GM21529 (cell line): ENCODE measurements around the gene FGF12.

ENCODE experiments used
- ATAC-seq: cut with Tn5 transposase; IDR thresholded peaks from one replicate; pipeline ENCODE4 v1.9.1; 2021; ENCODE audit not compliant: unreplicated experiment

Gene FGF12

GRCh38 chr3:192419312-192419711 lies 308.0 kb downstream of the FGF12 start:
- ATAC-seq, result no peak

DNA sequence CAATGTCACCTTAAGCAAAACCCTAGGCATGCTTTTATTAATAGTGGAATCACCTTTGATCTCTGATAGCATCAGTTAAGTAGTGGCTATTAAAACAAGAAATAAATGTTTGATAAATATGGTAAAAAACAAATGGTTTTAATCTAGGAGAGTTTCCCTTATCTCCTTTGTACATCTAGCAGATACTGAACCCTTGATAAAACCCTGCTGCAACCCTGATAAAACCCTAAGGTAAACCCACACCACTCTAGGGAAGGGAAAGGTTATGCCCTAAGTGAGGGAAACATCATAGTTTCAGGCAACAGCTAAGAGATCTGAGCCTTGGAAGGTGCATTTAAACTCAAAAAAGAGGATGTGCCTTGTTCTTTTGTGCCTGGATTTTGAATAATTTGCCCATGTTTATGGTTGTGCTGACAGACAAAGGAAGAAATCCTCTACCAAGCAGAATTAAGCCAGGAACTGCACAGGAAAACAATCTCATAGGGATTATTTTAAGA lies 309.7 kb downstream of the FGF12 start:
- no peak for ATAC-seq

GRCh38 chr3:192417017-192417416 lies 310.3 kb downstream of the FGF12 start:
- ATAC-seq, result no peak

GRCh38 chr3:192413461-192413860 lies 313.9 kb downstream of the FGF12 start:
- no peak for ATAC-seq

DNA sequence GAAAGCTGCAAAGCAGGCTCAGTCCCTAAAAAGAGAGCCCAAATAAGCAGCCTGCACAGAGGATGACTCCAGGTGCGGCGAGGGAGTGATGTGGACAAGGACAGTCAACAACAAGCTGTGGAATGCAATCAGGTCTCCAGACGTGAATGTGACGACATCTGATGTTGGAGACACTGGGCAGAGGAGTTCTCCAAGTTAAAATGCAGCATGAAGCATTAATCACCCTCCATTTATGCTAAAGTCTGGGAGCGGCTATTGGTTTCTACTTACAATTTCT lies 316.7 kb downstream of the FGF12 start:
- no peak for ATAC-seq

- no peak for ATAC-seq
Observed at GRCh38 chr3:192409838-192410683, 317.3 kb downstream of the FGF12 start.

DNA sequence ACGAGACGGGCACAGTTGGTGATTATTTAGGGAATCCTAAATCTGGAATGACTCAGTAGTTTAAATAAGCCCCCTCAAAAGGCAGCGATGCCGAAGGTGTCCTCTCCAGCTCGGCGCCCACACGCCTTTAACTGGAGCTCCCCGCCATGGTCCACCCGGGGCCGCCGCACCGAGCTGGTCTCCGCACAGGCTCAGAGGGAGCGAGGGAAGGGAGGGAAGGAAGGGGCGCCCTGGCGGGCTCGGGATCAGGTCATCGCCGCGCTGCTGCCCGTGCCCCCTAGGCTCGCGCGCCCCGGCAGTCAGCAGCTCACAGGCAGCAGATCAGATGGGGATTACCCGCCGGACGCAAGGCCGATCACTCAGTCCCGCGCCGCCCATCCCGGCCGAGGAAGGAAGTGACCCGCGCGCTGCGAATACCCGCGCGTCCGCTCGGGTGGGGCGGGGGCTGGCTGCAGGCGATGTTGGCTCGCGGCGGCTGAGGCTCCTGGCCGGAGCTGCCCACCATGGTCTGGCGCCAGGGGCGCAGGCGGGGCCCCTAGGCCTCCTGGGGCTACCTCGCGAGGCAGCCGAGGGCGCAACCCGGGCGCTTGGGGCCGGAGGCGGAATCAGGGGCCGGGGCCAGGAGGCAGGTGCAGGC lies 318.0 kb downstream of the FGF12 start:
- ATAC-seq, result no peak

DNA sequence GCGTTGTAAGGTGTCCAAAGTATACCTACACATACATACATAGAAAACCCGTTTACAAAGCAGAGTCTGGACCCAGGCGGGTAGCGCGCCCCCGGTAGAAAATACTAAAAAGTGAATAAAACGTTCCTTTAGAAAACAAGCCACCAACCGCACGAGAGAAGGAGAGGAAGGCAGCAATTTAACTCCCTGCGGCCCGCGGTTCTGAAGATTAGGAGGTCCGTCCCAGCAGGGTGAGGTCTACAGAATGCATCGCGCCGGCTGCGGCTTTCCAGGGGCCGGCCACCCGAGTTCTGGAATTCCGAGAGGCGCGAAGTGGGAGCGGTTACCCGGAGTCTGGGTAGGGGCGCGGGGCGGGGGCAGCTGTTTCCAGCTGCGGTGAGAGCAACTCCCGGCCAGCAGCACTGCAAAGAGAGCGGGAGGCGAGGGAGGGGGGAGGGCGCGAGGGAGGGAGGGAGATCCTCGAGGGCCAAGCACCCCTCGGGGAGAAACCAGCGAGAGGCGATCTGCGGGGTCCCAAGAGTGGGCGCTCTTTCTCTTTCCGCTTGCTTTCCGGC lies 318.6 kb downstream of the FGF12 start:
- ATAC-seq, result no peak

GRCh38 chr3:192408007-192408646 lies 319.2 kb downstream of the FGF12 start:
- no peak for ATAC-seq

DNA sequence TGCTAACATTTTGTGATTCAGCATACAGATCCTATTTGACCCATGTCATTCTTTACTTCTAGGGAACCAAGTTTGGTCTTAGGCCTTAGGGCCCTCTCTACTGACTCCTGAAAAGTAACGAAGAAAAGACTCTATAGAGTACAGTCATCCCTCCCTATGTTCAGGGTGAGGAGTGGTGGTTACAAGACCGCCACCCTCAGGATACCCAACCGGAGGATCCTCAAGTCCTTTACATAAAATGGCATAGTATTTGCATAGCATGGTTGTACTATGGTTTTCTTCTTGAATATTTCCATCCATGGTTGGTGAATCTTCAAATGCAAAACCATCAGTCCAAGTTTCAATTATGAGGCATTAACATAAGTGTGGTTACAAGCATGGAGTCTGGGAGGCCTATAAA lies 327.6 kb downstream of the FGF12 start:
- ATAC-seq, result no peak

DNA sequence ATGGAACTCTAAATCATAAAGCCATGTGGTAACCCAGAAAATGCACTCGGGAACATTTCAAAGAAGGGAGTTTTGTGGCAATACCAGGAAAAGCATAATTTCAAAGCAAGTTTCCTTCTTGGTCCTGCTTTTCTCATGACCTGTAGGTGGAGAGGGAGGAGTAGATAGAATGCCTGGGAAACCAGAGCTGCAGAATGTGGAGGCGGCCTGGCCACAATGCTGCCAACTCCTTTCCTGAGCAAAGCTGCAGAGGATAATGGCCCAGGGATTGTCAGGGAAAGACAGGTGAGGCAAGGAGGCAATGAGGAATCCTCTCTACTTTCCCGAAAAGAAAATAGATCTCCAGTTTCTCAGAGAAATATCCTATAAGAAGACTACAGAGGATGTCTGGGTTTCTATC lies 330.3 kb downstream of the FGF12 start:
- ATAC-seq, result no peak

GRCh38 chr3:192395506-192395905 lies 331.8 kb downstream of the FGF12 start:
- ATAC-seq, result no peak

- ATAC-seq, result no peak
Observed at GRCh38 chr3:192392986-192393385, 334.4 kb downstream of the FGF12 start.

DNA sequence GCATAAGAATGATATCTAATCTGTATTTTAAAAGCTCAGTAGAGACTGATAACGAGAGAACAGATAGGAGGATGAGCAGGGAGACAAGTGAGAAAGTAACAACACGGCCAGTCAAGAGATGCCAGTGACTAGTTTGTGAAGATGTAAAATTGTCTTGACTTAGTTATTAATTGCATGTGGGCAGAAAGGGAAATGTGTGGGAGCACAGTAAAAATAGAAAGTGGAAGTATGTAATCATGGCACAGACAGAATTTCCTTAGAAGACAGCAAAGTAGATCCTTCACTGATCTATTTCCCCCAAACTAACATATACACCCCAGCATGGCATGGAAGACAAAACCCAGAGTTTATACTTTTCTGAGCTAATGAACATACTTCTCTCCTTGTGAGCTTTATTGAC lies 344.5 kb downstream of the FGF12 start:
- no peak for ATAC-seq

DNA sequence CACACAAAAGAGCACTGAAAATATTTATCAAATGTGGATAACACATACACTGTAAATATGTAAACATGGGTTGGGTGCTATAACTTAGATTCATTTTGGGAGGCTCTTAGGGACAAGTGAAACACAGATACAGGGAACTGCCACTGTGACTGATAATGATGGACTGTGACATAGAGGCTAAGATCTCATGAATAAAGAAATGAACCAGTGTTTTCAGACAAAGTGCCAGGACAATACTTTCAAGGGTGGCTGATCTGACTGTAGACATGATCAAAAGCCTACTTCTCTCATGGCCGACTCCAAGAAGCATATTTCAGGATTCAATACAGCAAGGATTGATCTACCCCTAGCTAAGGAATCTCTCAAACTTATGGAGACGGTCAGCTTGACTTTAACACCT lies 353.8 kb downstream of the FGF12 start:
- ATAC-seq, result no peak

- ATAC-seq, result no peak
Observed at GRCh38 chr3:192373032-192373431, 354.3 kb downstream of the FGF12 start.

- ATAC-seq, result no peak
Observed at GRCh38 chr3:192372616-192373015, 354.7 kb downstream of the FGF12 start.

- no peak for ATAC-seq
Observed at GRCh38 chr3:192371870-192372400, 355.4 kb downstream of the FGF12 start.

DNA sequence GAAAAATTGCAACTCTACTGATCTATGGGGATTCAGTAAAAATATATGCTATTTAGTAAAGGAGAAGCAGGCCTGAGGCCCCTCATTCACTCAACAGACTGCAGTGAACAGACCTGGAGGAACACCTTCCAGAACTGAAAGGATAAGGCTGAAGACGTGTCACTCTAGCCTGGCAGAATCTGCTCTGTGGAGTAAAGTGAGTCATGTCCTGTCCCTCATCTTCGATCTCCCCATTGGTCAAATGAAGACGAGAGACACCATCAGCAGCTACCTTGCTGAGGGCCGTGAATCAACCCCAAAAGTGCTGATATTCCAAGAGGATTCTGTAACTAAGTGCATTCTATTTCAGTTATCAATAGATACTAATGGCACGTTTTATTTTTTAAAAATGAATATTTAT lies 359.7 kb downstream of the FGF12 start:
- no peak for ATAC-seq

- no peak for ATAC-seq
Observed at GRCh38 chr3:192366916-192367315, 360.4 kb downstream of the FGF12 start.

DNA sequence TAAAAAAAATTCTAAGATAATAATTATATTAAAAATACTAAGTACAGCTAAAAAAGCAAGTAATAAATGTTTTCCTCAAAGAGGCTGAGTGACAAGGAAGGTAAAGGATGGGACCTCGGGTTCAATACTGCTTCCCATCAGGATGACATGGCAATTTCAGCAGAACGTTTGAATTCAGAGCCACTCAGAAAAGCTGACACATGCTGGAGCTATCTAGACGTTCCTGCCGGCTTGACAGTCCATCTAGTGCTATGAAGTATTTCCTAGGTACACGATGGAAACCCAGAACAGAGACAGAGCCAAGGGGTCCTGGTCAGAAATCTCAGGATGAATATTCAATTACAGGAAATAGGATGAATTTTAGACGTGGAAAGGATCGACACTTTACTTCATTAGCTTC lies 361.8 kb downstream of the FGF12 start:
- no peak for ATAC-seq

- no peak for ATAC-seq
Observed at GRCh38 chr3:192364316-192364715, 363.0 kb downstream of the FGF12 start.
